ENCODE results near the gene POLR3GL. TPM values are rescaled to one million over a fixed set of nuclear protein-coding genes. Genes with fewer than 3 reads are reported as not detected.

The POLR3GL gene
- total RNA-seq, 6 experiments from 2014 or later = 8.4 to 14.3 (median 11.9) TPM

- Histone ChIP-seq H3K4me3 (no peak overlapping the region), H3K9me3 (no peaks in the 10 kb centered on the region), H3K4me1 (peaks cover 0 to 7% (median 0%) of the 10 kb centered on the region in 4 donors), H3K27me3 (no peaks in the 10 kb centered on the region), H3K36me3 (peaks cover 0 to 21% (median 2%) of the 10 kb centered on the region in 4 donors), H3K27ac (no peak overlapping the region)
- ATAC-seq (peak; percentile 40 to 80 (median 49)), DNase-seq (no peak)
- TF ChIP-seq CTCF (IDR thresholded peaks at IDR 0.05) (no peak), POLR2A (IDR thresholded peaks at IDR 0.05) (no peak)
- WGBS (ENCODE audit: insufficient coverage, low coverage, low lambda C conversion rate, missing lambda C conversion rate) = 59% methylated on average over 4 of the region's 4 CpGs
- intact Hi-C loops (cut with DNase I) = no loop called here
These were observed 18.0 kb upstream of the POLR3GL start for GRCh38 chr1:145946477-145946986.

GRCh38 chr1:145947551-145947950 is 16.9 kb upstream of the POLR3GL start:
- no peak for DNase-seq
- intact Hi-C loops (cut with DNase I) = no loop called here
- peaks cover 0 to 14% (median 2%) of the 10 kb centered on the region in 4 donors for H3K36me3 ChIP-seq
- ATAC-seq = no peak
- H3K27me3 ChIP-seq = no peaks in the 10 kb centered on the region
- TF ChIP-seq POLR2A (IDR thresholded peaks at IDR 0.05) (no peak), CTCF (IDR thresholded peaks at IDR 0.05) (no peak)
- no peaks in the 10 kb centered on the region for H3K9me3 ChIP-seq
- peaks cover 0 to 12% (median 0%) of the 10 kb centered on the region in 4 donors for H3K4me1 ChIP-seq
- H3K27ac ChIP-seq = no peak overlapping the region
- 90% methylated on average over 3 of the region's 4 CpGs for WGBS (ENCODE audit: insufficient coverage, low coverage, low lambda C conversion rate, missing lambda C conversion rate)
- no peak overlapping the region for H3K4me3 ChIP-seq

- H3K4me3 ChIP-seq = no peak overlapping the region
- H3K4me1 ChIP-seq = peaks cover 0 to 18% (median under 1%) of the 10 kb centered on the region in 4 donors
- WGBS (ENCODE audit: insufficient coverage, low coverage, low lambda C conversion rate, missing lambda C conversion rate) = 87% methylated on average over 4 of the region's 4 CpGs
- ATAC-seq = no peak
- intact Hi-C loops (cut with DNase I) = no loop called here
- no peaks in the 10 kb centered on the region for H3K27me3 ChIP-seq
- TF ChIP-seq POLR2A (IDR thresholded peaks at IDR 0.05) = no peak
- no peak for TF ChIP-seq CTCF (IDR thresholded peaks at IDR 0.05)
- no peaks in the 10 kb centered on the region for H3K9me3 ChIP-seq
- no peak overlapping the region for H3K27ac ChIP-seq
- H3K36me3 ChIP-seq = peaks cover 0 to 6% (median 0%) of the 10 kb centered on the region in 4 donors
- no peak for DNase-seq
These were observed 15.3 kb upstream of the POLR3GL start for GRCh38 chr1:145949219-145949618.

GRCh38 chr1:145951526-145951925 is 13.0 kb upstream of the POLR3GL start:
- WGBS (ENCODE audit: insufficient coverage, low coverage, low lambda C conversion rate, missing lambda C conversion rate) = 20% methylated on average over 1 of the region's 1 CpG
- no peaks in the 10 kb centered on the region for H3K27me3 ChIP-seq
- TF ChIP-seq CTCF (IDR thresholded peaks at IDR 0.05) (no peak), POLR2A (IDR thresholded peaks at IDR 0.05) (no peak)
- intact Hi-C loops (cut with DNase I) = no loop called here
- H3K4me1 ChIP-seq = peaks cover 0 to 41% (median 10%) of the 10 kb centered on the region in 4 donors
- no peaks in the 10 kb centered on the region for H3K9me3 ChIP-seq
- no peak overlapping the region for H3K27ac ChIP-seq
- no peak for DNase-seq
- H3K36me3 ChIP-seq = no peaks in the 10 kb centered on the region
- ATAC-seq = no peak
- no peak overlapping the region for H3K4me3 ChIP-seq

Data from right lobe of liver (tissue), 6 donors.